Hypothalamus (tissue), 51 donors: ENCODE results near the gene AGBL1.
A peak's percentile ranks its signal among the peaks of the same experiment; 100 is the strongest.

ENCODE experiments used
- DNase-seq, 51 donors: peaks; one replicate each; lab custom pipeline; 2025; lab: John Stamatoyannopoulos, UW

Gene AGBL1

GRCh38 chr15:86558686-86559085 is 479.0 kb downstream of the AGBL1 start:
- no peak for DNase-seq

GRCh38 chr15:86568378-86568777 is 488.7 kb downstream of the AGBL1 start:
- no peak for DNase-seq

GRCh38 chr15:86570738-86571137 is 491.1 kb downstream of the AGBL1 start:
- peak in 3 of 51 donors; percentile 1 to 10 (median 2) for DNase-seq

GRCh38 chr15:86571873-86572272 is 492.2 kb downstream of the AGBL1 start:
- DNase-seq: no peak

GRCh38 chr15:86572368-86572841 is 492.7 kb downstream of the AGBL1 start:
- no peak for DNase-seq

- DNase-seq: no peak
Measured at GRCh38 chr15:86573476-86573875, 493.8 kb downstream of the AGBL1 start.

GRCh38 chr15:86588413-86588812 is 508.7 kb downstream of the AGBL1 start:
- DNase-seq: no peak

GRCh38 chr15:86590461-86590860 is 510.8 kb downstream of the AGBL1 start:
- DNase-seq: no peak

GRCh38 chr15:86591158-86591557 is 511.5 kb downstream of the AGBL1 start:
- no peak for DNase-seq

GRCh38 chr15:86591994-86592735 is 512.5 kb downstream of the AGBL1 start:
- DNase-seq: no peak

- DNase-seq: no peak
Measured at GRCh38 chr15:86595741-86596140, 516.1 kb downstream of the AGBL1 start.

GRCh38 chr15:86603466-86603865 is 523.8 kb downstream of the AGBL1 start:
- DNase-seq: no peak

- DNase-seq: peak in 7 of 51 donors; percentile 1 to 20 (median 2)
Measured at GRCh38 chr15:86608461-86609205, 529.0 kb downstream of the AGBL1 start.

- no peak for DNase-seq
Measured at GRCh38 chr15:86609275-86609674, 529.6 kb downstream of the AGBL1 start.

- DNase-seq: no peak
Measured at GRCh38 chr15:86610038-86610437, 530.4 kb downstream of the AGBL1 start.

- no peak for DNase-seq
Measured at GRCh38 chr15:86611417-86612040, 531.9 kb downstream of the AGBL1 start.

GRCh38 chr15:86615411-86615810 is 535.7 kb downstream of the AGBL1 start:
- DNase-seq: no peak

GRCh38 chr15:86615816-86616215 is 536.1 kb downstream of the AGBL1 start:
- DNase-seq: no peak

GRCh38 chr15:86616771-86617170 is 537.1 kb downstream of the AGBL1 start:
- DNase-seq: no peak

- no peak for DNase-seq
Measured at GRCh38 chr15:86620157-86620556, 540.5 kb downstream of the AGBL1 start.

GRCh38 chr15:86620641-86621349 is 541.1 kb downstream of the AGBL1 start:
- DNase-seq: no peak
